Nephron (organoid): ENCODE results near the gene KCNQ1.

Source experiments
- H3K27ac Mint-ChIP-seq, 3 experiments: 2 replicates each; pipeline ENCODE4 v1.8.0; 2020; ENCODE audit warnings: mixed read lengths in 3 of 3, mild to moderate bottlenecking in 2 of 3, moderate library complexity in 1 of 3
- H3K27me3 Mint-ChIP-seq: 2 replicates; pipeline ENCODE4 v1.8.0; 2021; ENCODE audit warnings: low read depth, mild to moderate bottlenecking, moderate library complexity, mixed read lengths
- H3K36me3 Mint-ChIP-seq: 2 replicates; pipeline ENCODE4 v1.8.0; 2020; ENCODE audit warnings: low read depth, mixed read lengths
- H3K4me1 Mint-ChIP-seq: 2 replicates; pipeline ENCODE4 v1.8.0; 2020; ENCODE audit warnings: mixed read lengths
- H3K4me3 Mint-ChIP-seq, 3 experiments: 2 replicates each; pipeline ENCODE4 v1.8.0; 2020; ENCODE audit warnings: mild to moderate bottlenecking in 3 of 3, mixed read lengths in 3 of 3, moderate library complexity in 2 of 3
- H3K9me3 Mint-ChIP-seq: 2 replicates; pipeline ENCODE4 v1.8.0; 2020; ENCODE audit warnings: mixed read lengths
- TF ChIP-seq, protein P1 (sequence below), 3 experiments: fragments of 200-600 bp; sonication (generic); IDR thresholded peaks; one replicate each; pipeline ENCODE4 v1.5.0; 2021; ENCODE audit warnings: antibody characterized with exemption in 3 of 3; ENCODE audit not compliant: unreplicated experiment in 3 of 3

The KCNQ1 gene

GRCh38 chr11:2772544-2773031 lies 327.8 kb downstream of the KCNQ1 start:
- peaks cover 4% of the 10 kb centered on the region for H3K9me3 Mint-ChIP-seq
- no peaks in the 10 kb centered on the region for H3K36me3 Mint-ChIP-seq
- no peak overlapping the region for H3K4me3 Mint-ChIP-seq
- TF ChIP-seq, protein P1, sequence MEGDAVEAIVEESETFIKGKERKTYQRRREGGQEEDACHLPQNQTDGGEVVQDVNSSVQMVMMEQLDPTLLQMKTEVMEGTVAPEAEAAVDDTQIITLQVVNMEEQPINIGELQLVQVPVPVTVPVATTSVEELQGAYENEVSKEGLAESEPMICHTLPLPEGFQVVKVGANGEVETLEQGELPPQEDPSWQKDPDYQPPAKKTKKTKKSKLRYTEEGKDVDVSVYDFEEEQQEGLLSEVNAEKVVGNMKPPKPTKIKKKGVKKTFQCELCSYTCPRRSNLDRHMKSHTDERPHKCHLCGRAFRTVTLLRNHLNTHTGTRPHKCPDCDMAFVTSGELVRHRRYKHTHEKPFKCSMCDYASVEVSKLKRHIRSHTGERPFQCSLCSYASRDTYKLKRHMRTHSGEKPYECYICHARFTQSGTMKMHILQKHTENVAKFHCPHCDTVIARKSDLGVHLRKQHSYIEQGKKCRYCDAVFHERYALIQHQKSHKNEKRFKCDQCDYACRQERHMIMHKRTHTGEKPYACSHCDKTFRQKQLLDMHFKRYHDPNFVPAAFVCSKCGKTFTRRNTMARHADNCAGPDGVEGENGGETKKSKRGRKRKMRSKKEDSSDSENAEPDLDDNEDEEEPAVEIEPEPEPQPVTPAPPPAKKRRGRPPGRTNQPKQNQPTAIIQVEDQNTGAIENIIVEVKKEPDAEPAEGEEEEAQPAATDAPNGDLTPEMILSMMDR (IDR thresholded peaks at IDR 0.05; ENCODE audit: unreplicated experiment in 3 of 3), result no peak
- peaks cover 8% of the 10 kb centered on the region for H3K27me3 Mint-ChIP-seq
- H3K27ac Mint-ChIP-seq, result no peak overlapping the region
- H3K4me1 Mint-ChIP-seq, result peaks cover 10% of the 10 kb centered on the region

DNA sequence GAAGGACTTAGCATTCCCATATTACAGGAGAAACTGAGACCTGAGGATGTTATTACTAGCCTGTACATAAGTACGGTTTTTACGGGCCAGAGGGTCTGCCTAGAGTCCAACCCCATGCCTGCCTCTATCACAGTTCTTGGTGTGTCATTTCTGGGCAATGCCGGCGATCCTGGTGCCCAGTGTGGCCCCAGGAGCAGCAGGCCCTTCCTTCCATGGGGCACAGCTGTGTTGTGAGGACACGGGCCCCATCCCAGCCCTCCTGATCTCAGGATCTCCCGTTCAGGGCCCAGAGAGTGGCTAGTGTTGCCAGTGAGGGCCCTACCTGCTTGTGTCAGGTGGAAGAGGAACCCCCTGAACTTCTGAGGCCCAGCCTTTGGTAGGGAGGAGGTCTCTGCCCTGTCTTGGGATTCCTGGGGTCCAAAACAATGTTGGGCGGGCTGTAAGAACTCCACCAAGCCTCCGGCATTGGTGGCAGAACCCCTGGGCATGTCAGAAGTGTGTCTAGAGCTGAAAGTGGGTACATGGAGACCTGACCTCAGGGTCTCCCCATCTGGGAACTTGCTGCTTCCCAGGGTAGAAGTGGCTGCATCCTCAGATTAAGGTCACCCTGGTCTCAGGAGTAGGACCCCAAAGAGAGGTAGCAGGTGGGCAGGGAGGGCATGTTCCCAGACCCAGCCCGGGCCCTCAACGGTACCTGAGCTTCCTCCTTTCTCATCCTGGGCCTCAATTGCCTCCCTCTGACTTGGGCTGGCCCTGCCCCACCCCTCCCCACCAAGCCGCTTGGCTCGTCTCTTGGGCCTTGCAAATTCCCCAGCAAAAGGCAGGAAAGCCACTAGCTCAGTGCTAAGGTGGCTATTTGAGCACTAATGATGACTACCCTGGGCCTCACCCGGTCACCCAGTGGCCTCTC lies 329.6 kb downstream of the KCNQ1 start:
- TF ChIP-seq, protein P1 (IDR thresholded peaks at IDR 0.05; ENCODE audit: unreplicated experiment in 3 of 3), result no peak
- Mint-ChIP-seq H3K27me3 (peaks cover 8% of the 10 kb centered on the region), H3K27ac (peak overlapping the region in 2 of 3 experiments; percentile 38 to 39), H3K9me3 (no peaks in the 10 kb centered on the region), H3K4me1 (peaks cover 17% of the 10 kb centered on the region), H3K4me3 (no peak overlapping the region), H3K36me3 (no peaks in the 10 kb centered on the region)

DNA sequence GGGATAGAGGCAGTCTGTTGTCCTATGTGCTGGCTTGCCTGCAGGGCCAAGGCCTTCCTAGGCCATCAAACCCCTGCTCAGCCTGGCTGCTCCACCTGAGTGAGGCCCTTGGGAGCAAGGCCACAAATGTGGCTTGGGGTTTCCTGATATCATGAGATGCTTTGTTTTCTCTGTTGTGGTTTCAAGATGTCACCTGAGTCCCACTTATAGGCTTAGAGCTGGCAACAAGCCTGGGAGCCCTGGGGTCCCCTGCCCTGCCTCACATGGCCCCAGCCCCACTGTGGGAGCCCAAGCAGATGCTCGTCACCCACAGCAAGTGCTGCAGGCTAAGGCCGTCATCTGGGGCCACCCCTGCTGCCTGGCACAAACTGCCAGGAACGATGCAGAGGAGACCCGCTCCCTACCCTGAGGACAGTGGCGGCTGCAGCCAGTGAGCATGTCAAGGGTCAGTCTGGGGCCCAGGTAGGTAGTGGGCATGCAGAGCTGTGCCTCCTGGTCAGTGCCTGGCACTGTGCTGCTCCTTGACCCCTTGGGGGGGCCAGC lies 330.3 kb downstream of the KCNQ1 start:
- peaks cover 8% of the 10 kb centered on the region for H3K27me3 Mint-ChIP-seq
- no peaks in the 10 kb centered on the region for H3K9me3 Mint-ChIP-seq
- no peak overlapping the region for H3K27ac Mint-ChIP-seq
- TF ChIP-seq, protein P1 (IDR thresholded peaks at IDR 0.05; ENCODE audit: unreplicated experiment in 3 of 3), result no peak
- H3K36me3 Mint-ChIP-seq, result no peaks in the 10 kb centered on the region
- H3K4me3 Mint-ChIP-seq, result no peak overlapping the region
- H3K4me1 Mint-ChIP-seq, result peaks cover 17% of the 10 kb centered on the region

DNA sequence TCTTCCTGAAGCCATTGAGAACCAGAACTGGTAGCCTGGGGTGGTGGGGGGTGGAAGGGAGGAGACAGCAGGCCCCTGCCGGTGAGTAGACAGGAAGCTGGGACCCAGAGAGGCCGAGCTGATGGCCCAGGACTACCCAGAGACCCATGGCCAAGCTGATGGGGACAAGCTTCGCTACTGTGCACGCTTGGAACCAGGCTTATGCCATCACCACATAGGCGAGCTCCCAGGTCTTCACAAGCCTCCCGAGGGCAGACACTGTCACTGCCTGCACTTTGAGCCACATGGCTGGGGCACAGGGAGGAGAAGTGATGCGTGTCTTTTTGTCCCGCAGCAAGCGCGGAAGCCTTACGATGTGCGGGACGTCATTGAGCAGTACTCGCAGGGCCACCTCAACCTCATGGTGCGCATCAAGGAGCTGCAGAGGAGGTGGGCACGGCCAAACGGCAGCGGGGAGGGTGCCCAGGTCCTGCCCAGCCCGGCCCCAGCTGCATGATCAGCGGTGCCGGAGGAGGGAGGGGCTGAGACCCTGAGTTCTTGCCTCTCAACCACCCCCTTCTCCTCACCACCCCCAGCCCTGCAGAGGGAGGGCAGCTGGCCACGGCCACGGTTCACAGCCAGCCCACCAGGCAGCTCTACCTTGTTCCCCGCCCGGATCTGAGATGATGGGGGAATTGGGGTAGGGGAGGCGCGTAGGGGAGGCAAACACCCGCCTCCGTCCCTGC lies 331.0 kb downstream of the KCNQ1 start:
- Mint-ChIP-seq H3K4me3 (no peak overlapping the region), H3K27ac (no peak overlapping the region), H3K4me1 (peaks cover 22% of the 10 kb centered on the region), H3K9me3 (no peaks in the 10 kb centered on the region), H3K27me3 (peaks cover 8% of the 10 kb centered on the region), H3K36me3 (no peaks in the 10 kb centered on the region)
- TF ChIP-seq, protein P1 (IDR thresholded peaks at IDR 0.05; ENCODE audit: unreplicated experiment in 3 of 3), result no peak

- Mint-ChIP-seq H3K36me3 (no peaks in the 10 kb centered on the region), H3K27me3 (peaks cover 8% of the 10 kb centered on the region), H3K9me3 (no peaks in the 10 kb centered on the region), H3K4me1 (peaks cover 24% of the 10 kb centered on the region), H3K27ac (peak overlapping the region in 1 of 3 experiments; percentile 75), H3K4me3 (no peak overlapping the region)
- TF ChIP-seq, protein P1 (IDR thresholded peaks at IDR 0.05; ENCODE audit: unreplicated experiment in 3 of 3), result no peak
Observed at GRCh38 chr11:2776351-2777061, 331.7 kb downstream of the KCNQ1 start.
